OCI-LY3 (cell line): ENCODE data around the gene CD4.

Experiments
- CTCF ChIP-seq: fragments of 200-600, 300-600 bp; sonication (generic); IDR thresholded peaks from 2 replicates; pipeline ENCODE4 v1.5.1; 2014; ENCODE audit warnings: antibody characterized with exemption, low read length, low read depth
- EZH2phosphoT487 ChIP-seq: fragments of 200-600 bp; shearing (Covaris generic); IDR thresholded peaks from 2 replicates; pipeline ENCODE4 v1.6.1; 2018; ENCODE audit warnings: antibody characterized with exemption, mixed run types, low read depth

GRCh38 chr12:6778217-6778573, 11.1 kb upstream of the CD4 start:
- TF ChIP-seq CTCF (no peak), EZH2phosphoT487 (no peak)
